OCI-LY7 (cell line): ENCODE data around the gene DNASE2.

Experiments
- CTCF ChIP-seq: fragments of 200-600 bp; sonication (generic); conservative IDR thresholded peaks from 2 replicates; pipeline ENCODE4 v1.5.1; 2014; ENCODE audit warnings: mild to moderate bottlenecking, antibody characterized with exemption, low read length, moderate library complexity, mixed read lengths
- EZH2phosphoT487 ChIP-seq: fragments of 200-600 bp; sonication (generic); IDR thresholded peaks from 2 replicates; pipeline ENCODE4 v1.6.1; 2018; ENCODE audit warnings: low read depth, borderline replicate concordance, mild to moderate bottlenecking, mixed run types, antibody characterized with exemption, low read length, moderate library complexity, mixed read lengths

DNA sequence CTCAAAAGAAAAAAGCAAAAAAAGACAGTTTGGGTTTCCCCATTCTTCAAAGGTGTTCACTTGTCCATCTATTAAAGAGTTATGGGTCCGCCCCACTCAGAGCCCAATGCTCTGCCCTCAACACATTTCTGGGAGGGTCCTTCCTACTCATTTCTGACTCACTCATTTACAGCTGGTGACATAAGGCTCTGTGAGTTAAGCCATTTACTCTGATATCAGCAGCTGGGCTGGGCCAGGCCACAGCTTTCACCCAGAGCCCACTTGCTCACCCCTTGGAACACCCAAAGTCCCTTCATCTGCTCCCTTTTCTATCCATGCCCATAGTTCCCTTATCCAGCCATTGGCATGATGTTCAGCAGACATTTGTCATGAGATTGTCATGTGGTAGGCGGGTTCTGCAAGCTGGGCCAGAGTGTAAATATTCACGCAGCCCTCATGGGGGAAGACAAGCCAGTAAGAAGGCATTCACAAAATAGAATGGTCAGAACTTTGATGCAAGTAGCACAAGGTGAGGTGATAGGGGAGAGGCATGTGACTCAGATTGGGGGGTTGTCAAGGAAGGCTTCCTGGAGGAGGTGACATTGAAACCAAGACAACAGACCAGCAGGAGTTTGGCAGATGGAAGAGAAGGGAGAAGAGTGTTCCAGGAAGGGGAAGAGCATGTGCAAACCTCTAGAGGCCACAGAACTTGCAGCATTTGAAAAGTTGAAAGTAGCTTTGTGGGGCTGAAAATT lies 37.1 kb downstream of the DNASE2 start:
- TF ChIP-seq CTCF (no peak), EZH2phosphoT487 (no peak)
